Renal cortex interstitium (tissue), 11 donors: Measurements from ENCODE around the gene NECAB3. TPM values are rescaled to one million over a fixed set of nuclear protein-coding genes. Genes with fewer than 3 reads are reported as not detected.

ENCODE experiments used
- DNase-seq, 11 donors: peaks; one replicate each; pipeline ENCODE4 v3.0.0-alpha.2; 2013; ENCODE audit warnings: low read depth in 9 of 11, low spot score in 4 of 11; ENCODE audit errors: extremely low read depth in 1 of 11
- polyA plus RNA-seq, 3 donors: library from polyadenylated mRNA; unstranded; fragments of 120-200 nt; gene quantifications; one replicate each; pipeline ENCODE4 v1.2.1, GENCODE V29; 2013; ENCODE audit not compliant: insufficient read length in 3 of 3

NECAB3 gene
- polyA plus RNA-seq, 3 donors = 14.1 to 19.2 (median 18.6) TPM

DNA sequence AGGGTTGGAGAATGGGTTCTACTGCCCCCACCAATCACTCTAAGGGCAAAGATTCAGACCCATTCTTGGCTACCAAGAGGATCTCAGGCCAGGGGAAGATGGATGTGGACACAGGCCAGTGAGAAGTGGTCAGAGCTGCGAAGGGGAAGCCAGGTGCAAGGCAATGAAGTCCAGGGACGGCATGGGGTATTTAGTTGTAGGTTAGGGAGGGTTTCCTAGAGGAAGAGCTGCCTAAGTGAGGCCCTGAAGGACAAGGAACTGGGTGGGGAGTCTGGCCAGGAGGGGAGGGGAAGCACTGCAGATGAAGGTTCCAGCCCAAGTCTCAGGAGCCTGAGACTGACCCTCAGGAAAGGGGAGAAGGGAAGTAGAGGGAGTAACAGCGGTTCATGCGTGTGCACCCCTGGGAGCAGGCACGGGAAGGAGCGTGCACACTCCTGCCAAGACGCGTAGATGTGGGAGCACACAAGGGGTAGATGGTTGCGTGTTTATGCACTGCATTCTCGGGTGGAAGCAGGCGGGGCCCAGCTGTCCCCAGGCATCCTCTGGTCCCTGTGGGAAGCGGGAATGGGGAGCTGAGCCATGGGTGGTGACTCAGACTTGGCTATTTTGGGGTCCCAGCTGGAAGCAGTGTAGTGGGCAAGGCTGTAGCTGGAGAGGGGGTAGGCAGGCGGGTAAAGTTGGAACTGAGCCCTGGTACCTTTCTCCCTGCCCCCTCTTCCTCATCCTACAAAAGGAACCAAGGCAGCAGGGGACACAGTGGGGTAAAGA lies 4.2 kb downstream of the NECAB3 start:
- no peak for DNase-seq

DNA sequence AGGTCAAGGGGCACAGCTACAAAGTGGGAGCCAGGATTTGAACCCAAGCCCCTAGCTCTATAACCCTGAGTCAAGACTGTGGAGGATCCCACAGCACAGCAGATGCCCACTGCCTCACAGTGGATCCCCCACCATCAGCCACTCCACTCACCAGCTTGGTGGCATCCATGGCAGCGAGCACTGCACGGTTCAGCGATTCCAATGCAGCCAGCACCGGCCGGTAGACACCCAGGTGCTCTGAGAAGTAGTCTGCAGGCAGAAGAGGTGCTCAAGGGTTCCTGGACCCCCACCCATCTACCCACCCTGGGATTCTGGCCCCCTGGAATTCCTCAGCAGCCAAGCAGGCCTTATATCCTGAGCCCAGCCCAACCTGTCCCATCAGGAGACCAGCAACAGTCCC lies 5.0 kb downstream of the NECAB3 start:
- DNase-seq = no peak

DNA sequence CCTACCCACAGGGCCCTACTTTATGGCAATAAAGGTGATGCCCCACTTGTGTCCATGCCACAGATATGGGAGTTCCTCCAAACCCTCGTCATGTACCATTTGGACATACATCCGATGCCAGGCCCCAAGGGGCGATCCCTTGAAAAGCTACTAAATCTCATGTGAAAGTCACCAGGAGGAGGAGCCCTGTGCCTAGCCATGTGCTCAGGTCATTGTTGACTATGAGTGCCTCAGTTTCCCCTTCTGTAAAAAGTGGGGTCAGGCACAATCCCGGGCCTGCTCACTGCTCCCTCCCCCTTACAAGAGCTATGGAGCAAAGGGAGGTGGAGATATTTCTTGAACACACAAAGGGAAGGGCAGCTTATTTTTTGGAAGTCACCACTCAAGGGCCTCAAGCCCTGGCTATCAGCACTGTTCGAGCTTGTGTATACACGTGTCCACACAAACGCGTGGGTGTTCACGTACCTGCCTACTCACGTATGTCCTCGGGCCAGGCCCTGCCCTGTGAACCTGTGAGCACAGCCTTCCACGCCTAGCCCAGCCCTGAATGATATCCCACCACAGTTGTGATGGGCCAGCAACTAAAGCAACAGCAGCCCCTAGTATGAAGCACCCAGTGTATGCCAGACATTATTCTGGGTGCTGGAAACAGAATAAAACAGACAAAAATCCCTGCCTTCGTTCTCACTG lies 5.6 kb downstream of the NECAB3 start:
- DNase-seq = no peak

DNA sequence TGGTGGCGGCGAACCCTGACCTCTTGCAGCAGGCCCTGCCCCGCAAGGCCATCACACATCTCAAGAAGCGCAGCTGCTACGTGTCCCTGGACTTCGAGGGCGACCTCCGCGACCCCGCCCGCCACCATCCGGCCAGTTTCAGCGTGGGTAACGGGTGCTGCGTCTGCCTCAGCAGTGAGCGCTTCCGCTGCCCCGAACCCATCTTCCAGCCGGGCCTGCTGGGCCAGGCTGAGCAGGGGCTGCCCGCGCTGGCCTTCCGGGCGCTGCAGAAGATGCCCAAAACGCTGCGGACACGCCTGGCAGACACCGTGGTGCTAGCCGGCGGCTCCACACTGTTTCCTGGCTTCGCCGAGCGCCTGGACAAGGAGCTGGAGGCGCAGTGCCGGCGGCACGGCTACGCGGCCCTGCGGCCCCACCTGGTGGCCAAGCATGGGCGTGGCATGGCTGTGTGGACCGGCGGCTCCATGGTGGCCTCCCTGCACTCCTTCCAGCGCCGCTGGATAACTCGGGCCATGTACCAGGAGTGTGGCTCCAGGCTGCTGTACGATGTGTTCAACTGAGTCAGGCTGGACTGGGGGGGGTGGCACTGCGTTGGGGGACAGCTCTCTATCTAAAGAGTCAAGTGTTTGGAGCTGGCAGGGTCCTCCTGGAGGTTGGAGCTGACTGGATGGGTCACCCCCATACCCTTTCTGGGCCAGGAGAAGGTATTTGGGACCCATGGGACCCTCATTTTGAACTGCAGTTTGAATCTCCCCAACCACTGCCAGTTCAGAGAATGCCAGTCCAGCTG lies 6.4 kb downstream of the NECAB3 start:
- no peak for DNase-seq

DNA sequence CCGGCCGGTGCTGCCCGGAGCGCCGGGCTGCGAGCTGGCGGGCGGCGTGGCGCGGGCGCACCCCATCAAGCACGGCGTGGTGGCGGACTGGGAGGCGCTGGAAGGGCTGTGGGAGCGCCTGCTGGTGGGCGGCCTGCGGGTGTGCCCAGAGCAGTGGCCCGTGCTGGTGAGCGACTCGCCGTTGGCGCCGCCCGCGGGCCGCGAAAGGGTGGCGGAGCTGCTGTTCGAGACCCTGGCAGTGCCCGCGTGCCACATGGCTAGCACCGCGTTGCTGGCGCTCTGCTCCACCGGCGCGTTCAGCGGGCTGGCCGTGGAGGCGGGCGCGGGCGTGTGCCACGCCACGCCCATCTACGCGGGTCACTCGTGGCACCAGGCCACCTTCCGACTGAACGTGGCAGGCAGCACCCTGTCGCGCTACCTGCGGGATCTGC lies 7.0 kb downstream of the NECAB3 start:
- DNase-seq = no peak

DNA sequence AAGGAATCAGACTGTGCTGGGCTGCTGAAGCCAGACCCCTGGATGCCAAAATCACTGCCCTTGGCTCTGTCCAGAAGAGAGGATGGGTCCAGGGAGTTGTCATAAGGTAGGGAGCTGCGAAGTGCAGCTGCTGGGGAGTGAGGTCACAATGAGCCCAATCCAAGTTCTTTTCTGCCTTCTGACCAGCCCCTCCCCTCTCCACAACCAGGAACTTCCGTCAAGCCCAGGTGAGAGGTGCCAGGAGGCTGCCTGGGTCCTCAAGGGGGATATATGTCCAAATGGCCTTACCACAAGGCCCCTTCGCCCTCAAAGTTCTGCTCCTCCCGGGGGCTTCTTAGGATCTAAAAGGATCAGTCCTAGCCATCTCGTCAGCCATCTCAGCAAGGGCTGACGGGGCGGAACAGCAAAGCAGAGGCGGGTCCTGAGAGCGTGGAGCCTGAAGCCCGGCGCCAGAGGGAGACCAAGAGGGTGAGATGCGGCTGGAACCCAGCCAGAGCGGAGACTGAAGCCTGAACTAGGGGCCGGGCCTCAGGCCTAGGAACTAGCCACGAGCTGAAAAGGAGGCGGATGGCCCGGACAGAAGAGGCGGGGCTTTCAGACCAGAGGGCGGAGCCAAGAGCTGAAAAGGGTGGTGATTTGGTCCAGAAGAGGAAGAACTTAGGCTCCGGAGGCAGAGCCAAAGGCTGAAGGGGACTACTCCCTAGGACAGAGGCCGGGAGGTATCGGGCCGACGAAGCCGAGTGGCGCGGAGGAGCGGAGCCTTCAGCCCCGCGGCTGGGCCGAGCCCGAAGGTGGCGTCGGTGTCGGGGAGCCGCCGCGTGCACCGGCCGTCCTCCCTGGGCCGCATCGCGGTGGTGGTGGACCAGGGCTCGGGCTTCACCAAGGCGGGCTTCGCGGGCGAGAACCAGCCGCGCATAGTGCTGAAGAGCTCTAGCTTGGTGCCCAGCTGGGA lies 7.7 kb downstream of the NECAB3 start, which contains the start of gene ACTL10:
Gene ACTL10 (plus strand): TSS at position 651 of the 952 bp plus-strand sequence. CDS start 555 bp downstream, outside the sequence.
- DNase-seq = peak; percentile 86 to 96 (median 93)

DNA sequence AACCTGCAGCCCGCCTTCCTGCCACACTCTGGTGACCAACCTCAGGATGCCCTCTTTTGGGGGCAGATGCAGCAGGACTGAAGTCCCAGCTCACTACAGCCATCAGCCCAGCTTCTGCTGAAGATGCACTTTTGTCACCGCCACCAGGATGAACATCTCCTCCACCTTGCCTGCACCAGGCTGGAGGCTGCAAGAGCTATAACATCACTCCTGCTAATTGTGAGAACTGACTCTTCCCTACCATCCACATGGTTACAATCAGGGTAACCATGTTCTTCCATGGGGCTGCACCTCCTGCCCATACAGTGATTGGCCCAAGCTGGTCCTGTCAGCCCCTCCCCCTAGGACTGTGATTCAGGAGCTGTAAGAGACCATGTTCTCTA lies 9.5 kb downstream of the NECAB3 start:
- DNase-seq = no peak

DNA sequence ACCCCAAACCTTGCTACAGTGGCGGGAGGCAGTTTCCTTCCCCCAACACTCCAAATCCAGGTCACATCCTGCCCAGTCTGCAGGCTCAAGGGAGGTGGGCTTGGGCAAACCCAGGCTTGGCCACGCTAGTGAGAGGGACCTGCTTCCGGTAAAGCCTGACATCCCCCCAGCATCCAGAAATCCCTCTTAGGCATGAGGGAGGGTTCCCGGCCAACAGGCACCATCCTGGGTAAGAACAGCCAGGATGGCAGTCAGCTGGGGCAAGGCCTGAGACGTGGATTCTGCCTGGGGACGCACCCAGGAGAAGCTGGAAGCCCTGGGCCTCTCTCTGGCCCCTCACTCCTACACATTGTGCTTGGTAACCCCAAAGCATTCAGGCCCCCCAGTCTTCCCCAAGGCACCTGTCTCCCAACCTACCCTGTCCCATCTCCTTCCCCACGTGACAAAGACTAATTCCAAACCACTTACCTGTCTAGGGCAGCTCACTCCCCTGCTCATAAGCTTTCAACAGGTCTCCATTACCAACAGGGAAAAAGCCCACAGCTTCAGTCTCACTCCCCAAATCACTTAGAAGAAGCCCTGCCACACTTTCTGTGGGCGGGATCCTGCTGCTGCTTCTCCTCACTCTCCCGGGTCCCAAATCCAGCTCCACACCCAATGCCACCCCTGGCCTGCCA lies 10.0 kb downstream of the NECAB3 start:
- no peak for DNase-seq

DNA sequence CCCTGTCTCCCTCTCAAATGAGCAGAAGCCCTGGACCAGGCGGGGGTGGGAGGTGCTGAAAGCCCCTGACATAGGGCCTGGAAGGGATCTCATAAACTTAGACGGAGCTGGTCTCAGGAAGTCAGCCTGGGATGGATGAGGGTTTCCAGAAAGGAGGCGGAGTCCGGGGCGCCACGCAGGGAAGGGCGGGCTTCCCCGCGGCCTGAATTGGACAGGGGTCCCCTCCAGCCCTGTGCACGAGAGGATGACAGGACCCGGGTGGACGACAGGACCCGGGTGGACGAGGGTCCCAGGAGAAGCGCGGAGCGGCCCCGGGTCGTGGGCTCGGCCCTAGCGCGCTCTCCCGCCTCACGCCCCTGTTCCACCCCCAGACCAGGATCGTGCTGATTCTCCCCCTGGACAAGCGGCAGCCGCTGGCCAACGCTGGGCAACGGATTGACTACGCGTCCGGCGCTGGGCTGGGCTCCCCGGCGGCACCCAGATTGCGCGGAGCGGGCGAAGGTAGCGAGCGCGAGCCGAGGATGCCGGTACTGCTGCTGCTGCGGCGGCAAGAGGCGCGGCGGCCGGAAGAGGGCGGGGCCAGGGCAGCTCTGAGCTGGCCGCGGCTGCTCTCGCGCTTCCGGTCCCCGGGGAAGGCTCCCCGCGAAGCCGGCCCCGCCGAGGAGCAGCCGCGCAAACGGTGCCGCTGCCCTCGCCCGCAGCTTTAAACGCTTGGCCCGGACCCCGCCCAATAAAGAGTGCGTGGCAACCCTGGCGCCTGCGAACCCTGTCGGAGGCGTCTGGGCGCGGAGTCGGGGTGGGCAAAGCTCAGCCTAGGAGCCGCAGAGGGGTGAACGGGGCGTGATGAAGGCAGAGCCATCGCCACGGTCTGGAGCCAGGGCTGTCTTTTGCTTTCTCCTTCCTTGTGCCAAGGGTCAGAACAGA lies 10.8 kb downstream of the NECAB3 start:
- DNase-seq = peak in 2 of 11 donors; percentile 73 to 79

DNA sequence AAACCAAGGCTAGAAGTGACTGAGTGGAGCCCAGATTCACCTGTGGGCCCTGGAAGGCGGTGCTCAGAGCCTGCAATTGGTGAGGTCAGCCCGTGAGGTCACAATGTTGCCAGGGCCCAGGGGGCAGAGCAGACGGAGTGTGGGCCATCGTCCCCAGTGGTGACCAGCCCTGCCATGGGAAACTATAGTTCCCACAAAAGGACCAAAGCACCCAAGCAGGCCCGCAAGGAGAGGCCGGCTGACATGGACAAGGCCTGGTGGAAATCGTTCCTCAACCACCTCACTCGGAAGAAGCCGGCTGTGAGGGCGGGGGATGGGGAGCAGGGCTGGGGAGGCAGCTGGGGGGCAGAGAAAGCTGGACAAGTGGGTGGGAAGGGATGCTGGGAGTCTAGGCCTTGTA lies 12.1 kb downstream of the NECAB3 start, which contains the start of gene C20orf144:
Gene C20orf144 (plus strand): TSS at position 156 of the 400 bp plus-strand sequence. CDS start 19 bp downstream, at position 175.
- no peak for DNase-seq

DNA sequence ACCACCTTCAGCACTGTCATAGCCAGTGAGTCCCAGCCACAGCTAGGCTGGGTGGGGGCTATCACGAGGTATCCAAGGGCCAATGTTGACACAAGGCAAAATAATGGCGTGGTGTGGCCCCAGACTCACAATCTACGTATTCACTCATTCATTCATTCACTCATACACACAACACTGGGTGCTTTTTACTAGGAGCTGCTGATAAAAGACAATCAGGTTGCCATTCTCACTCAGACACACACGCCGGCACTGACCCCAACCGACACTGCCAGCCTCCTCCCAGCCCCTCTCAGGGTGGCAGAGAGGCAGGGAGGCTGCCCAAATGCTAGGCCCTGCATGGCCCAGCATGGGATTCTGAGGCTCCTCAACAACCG lies 13.6 kb downstream of the NECAB3 start:
- DNase-seq = no peak

DNA sequence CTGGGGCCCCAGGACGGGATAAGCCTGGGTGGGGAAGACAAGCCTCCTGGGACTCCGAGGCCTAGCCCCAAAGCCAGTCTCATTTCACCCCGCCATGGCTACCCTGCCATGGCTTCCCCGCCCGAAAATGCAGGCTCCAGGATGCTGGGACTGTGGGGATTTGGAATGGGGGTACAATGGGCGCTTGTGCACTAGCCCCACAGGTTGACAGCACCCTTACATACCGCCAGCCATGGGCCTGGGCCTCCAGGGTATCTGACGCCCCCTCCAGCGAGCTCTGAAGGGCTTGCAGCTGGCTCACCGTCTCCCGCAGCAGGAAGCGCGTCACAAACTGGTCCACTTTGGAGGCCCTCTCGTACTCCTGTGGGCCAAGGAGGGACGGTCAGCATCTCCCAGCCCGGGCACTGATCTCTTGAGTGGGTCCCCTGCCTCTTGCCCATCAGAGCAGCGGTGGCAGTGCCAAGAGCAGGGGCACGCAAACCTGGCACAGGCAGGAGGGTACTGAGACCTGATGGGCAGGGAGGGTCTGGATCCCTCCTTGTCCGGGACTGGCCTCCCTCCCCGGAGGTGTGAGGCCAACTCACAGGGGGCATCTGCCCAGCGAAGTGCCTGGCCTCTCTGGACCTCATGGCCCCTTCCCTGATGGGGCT lies 14.1 kb downstream of the NECAB3 start:
- no peak for DNase-seq

DNA sequence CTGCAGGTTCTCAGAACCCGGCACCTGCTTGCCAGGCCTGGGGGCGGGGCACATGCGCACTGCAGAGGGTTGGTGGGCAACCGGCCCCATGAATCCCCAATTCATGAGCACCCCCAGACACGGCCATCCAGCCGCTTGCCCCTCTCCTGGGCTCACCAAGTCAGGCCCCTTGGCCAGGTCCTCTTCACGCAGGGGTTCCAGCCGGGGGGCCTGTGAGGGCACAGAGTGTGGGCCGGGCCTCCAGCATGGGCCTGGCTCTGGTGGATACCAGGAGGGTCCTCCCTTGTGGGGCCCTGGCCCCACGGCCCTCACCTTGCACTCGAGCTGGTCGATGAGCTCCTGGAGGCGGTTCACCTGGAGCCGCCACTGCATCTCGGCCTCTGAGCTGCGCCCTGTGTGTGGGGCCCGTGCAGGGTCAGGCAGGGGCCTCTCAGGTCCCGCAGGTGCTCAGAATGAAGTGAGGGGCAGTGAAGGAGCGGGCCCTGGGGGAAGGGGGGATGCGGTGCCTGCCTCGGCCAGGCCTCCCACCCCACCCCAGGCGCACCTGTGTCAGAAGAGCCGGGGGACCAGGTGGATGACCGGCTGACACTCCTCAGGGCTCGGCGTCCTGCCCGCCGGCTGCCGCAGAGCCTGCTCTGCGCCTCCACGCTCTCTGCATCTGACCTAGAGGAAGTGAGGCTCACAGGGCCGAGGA lies 14.7 kb downstream of the NECAB3 start:
- no peak for DNase-seq

DNA sequence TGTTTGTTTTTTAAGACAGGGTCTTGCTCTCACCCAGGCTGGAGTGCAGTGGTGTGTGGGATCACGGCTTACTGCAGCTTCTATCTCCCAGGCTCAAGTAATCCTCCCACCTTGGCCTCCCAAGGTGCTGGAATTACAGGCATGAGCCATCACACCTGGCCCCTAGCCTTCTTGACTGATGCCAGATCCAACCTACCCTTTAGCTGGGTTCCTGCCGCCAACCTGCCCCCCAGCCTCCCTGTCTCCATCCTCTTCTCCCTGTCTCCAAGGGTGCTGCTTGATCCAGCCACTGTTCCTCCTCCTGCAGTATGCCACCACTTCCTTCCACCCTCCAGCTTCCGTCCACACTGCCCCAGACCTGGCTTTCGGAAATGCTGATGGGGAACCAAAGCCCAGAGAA lies 15.3 kb downstream of the NECAB3 start:
- DNase-seq = no peak

DNA sequence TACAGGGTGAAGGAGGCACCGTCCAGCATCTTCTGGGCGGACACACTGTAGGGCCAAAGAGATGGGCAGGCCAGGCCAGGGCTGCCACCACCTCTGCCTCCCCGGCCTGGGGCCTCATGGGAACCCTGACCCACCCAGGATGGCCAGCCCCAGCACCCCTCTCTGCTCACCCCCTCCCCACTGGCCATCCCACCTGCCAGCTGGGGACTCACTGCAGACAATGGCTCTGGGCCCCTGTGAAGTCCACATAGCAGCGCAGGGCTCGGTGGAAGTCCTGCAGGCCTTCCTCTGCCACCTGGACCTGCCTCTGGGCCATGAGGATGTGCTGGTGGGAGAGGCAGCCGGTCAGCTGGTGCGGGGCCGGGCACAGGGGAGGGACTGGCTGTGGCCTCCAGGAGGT lies 15.7 kb downstream of the NECAB3 start:
- no peak for DNase-seq

DNA sequence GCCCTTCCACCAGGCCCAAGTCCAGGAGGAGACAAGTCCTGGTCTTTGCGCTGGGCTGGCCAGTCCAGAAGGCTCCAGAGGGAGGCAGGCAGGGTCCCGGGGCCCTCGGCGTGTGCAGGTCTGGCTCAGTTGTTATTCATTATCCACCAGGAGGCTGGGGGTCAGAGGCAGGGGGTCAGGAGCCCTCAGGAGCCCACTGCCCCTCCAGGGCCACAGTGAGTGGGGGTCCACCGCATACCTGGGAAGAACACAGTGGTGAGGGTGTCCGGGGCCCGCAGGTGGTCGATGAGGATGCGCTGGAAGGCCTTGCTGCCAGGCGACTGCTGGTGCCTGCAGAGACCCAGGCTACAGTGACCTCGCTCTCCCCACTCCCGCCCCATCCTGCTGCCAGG lies 16.5 kb downstream of the NECAB3 start:
- no peak for DNase-seq
